Stimulated activated CD4-positive, alpha-beta T cell treated with anti-CD3 and anti-CD28 coated beads, Interleukin-12 subunit alpha, Interleukin-12 subunit beta, amount 100 ng/mL, for 24 hours (primary cell): ENCODE measurements around the gene BCAP31.

Experiments used
- DNase-seq, 2 experiments: peaks; one replicate each; pipeline ENCODE4 v3.0.0-alpha.2; 2020; ENCODE audit warnings: low read depth in 2 of 2

BCAP31 gene

DNA sequence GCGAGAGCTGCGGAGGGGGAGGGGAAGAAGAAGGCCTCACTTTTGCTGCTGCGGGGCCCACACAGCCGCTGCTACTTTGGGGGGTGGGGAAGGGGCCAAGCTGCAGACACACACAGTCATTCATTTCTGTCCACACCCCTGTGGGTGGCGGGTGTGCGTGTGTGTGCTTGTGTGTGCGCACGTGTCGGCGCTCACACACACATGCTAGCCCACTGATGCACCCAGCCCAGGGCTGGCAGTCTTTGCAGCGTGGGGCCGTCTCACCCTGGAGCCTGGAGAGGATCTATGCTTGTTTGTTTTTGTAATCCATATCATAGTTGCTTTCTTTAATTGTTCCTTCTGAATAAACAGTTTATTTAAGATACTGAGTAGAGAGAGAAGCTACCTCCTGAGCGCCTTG is 73.2 kb downstream of the BCAP31 start:
- DNase-seq = no peak
